H9 (cell line): ENCODE measurements around the gene ELANE. TPM values are rescaled to one million over a fixed set of nuclear protein-coding genes. Genes with fewer than 3 reads are reported as not detected.

Experiments
- DNase-seq: peaks from one replicate; pipeline ENCODE4 v3.0.0-alpha.2; 2017
- H2AFZ ChIP-seq: one replicate; pipeline ENCODE4 v1.6.1; 2013; ENCODE audit warnings: mild to moderate bottlenecking, low read length, control low read depth, moderate library complexity
- H2AK5ac ChIP-seq: 2 replicates; pipeline ENCODE4 v1.6.1; 2013; ENCODE audit warnings: low read length, control low read depth, mixed read lengths; ENCODE audit not compliant: insufficient read length
- H2BK120ac ChIP-seq: one replicate; pipeline ENCODE4 v1.6.1; 2013; ENCODE audit warnings: low read depth, mild to moderate bottlenecking, low read length, control low read depth, inconsistent platforms; ENCODE audit not compliant: poor library complexity, severe bottlenecking
- H2BK12ac ChIP-seq: 2 replicates; pipeline ENCODE4 v1.6.1; 2013; ENCODE audit warnings: low read length, control low read depth, mixed read lengths, low read depth; ENCODE audit not compliant: insufficient read length
- H2BK15ac ChIP-seq: 2 replicates; pipeline ENCODE4 v1.6.1; 2013; ENCODE audit warnings: low read depth, low read length, control low read depth
- H2BK20ac ChIP-seq: one replicate; pipeline ENCODE4 v1.6.1; 2013; ENCODE audit warnings: low read depth, mild to moderate bottlenecking, low read length, control low read depth, inconsistent platforms; ENCODE audit not compliant: poor library complexity, severe bottlenecking
- H2BK5ac ChIP-seq: 2 replicates; pipeline ENCODE4 v1.6.1; 2013; ENCODE audit warnings: low read length, control low read depth, mixed read lengths; ENCODE audit not compliant: insufficient read length
- H3K14ac ChIP-seq: 2 replicates; pipeline ENCODE4 v1.6.1; 2013; ENCODE audit warnings: low read length, control low read depth; ENCODE audit not compliant: insufficient read depth
- H3K18ac ChIP-seq: 2 replicates; pipeline ENCODE4 v1.6.1; 2013; ENCODE audit warnings: low read depth, mild to moderate bottlenecking, mixed read lengths, low read length, control low read depth; ENCODE audit not compliant: insufficient read length
- H3K23ac ChIP-seq: 2 replicates; pipeline ENCODE4 v1.6.1; 2013; ENCODE audit warnings: low read length, control low read depth, mixed read lengths, low read depth; ENCODE audit not compliant: insufficient read length
- H3K23me2 ChIP-seq: 2 replicates; pipeline ENCODE4 v1.6.1; 2013; ENCODE audit warnings: low read depth, mild to moderate bottlenecking, mixed read lengths, low read length, control low read depth; ENCODE audit not compliant: insufficient read length, poor library complexity, severe bottlenecking
- H3K27ac ChIP-seq: 2 replicates; pipeline ENCODE4 v1.5.1; 2013; ENCODE audit warnings: low read length, control low read depth, mixed read lengths, low read depth; ENCODE audit not compliant: insufficient read length
- H3K27me3 ChIP-seq: 2 replicates; pipeline ENCODE4 v1.6.1; 2013; ENCODE audit warnings: low read length, control low read depth, inconsistent platforms; ENCODE audit not compliant: insufficient read depth
- H3K4ac ChIP-seq: 2 replicates; pipeline ENCODE4 v1.6.1; 2013; ENCODE audit warnings: low read depth, mild to moderate bottlenecking, control low read depth, inconsistent platforms, low read length, moderate library complexity
- H3K4me1 ChIP-seq: 2 replicates; pipeline ENCODE4 v1.6.1; 2013; ENCODE audit warnings: low read length, control low read depth, inconsistent platforms; ENCODE audit not compliant: insufficient read depth
- H3K4me2 ChIP-seq: 2 replicates; pipeline ENCODE4 v1.6.1; 2013; ENCODE audit warnings: low read length, control low read depth, mixed read lengths; ENCODE audit not compliant: insufficient read length, insufficient read depth
- H3K56ac ChIP-seq: 2 replicates; pipeline ENCODE4 v1.6.1; 2013; ENCODE audit warnings: low read depth, mild to moderate bottlenecking, mixed read lengths, low read length, control low read depth; ENCODE audit not compliant: insufficient read length
- H3K79me1 ChIP-seq: 2 replicates; pipeline ENCODE4 v1.6.1; 2013; ENCODE audit warnings: low read depth, mild to moderate bottlenecking, moderate library complexity, low read length, control low read depth, inconsistent platforms; ENCODE audit not compliant: insufficient read depth, poor library complexity, severe bottlenecking
- H3K79me2 ChIP-seq: 2 replicates; pipeline ENCODE4 v1.6.1; 2013; ENCODE audit warnings: low read length, control low read depth, inconsistent platforms; ENCODE audit not compliant: insufficient read depth
- H3K9ac ChIP-seq: 2 replicates; pipeline ENCODE4 v1.6.1; 2013; ENCODE audit warnings: low read length, control low read depth, mixed read lengths; ENCODE audit not compliant: insufficient read length; ENCODE audit errors: extremely low read depth
- H3K9me3 ChIP-seq: one replicate; pipeline ENCODE4 v1.6.1; 2013; ENCODE audit warnings: low read depth, low read length, inconsistent platforms; ENCODE audit not compliant: control insufficient read depth
- H3T11ph ChIP-seq: one replicate; pipeline ENCODE4 v1.6.1; 2013; ENCODE audit warnings: mild to moderate bottlenecking, low read length, control low read depth, inconsistent platforms
- H4K20me1 ChIP-seq: one replicate; pipeline ENCODE4 v1.6.1; 2013; ENCODE audit not compliant: control insufficient read depth, insufficient read length, insufficient read depth
- H4K5ac ChIP-seq: 2 replicates; pipeline ENCODE4 v1.6.1; 2013; ENCODE audit warnings: low read depth, mild to moderate bottlenecking, mixed read lengths, low read length, control low read depth; ENCODE audit not compliant: insufficient read length
- H4K8ac ChIP-seq: replicated peaks from 2 replicates; pipeline ENCODE4 v1.6.1; 2013; ENCODE audit warnings: low read length, control low read depth, mixed read lengths, low read depth; ENCODE audit not compliant: insufficient read length
- H4K91ac ChIP-seq: 2 replicates; pipeline ENCODE4 v1.6.1; 2013; ENCODE audit warnings: low read depth, mild to moderate bottlenecking, moderate library complexity, mixed read lengths, low read length, control low read depth; ENCODE audit not compliant: insufficient read length
- H3K27ac Mint-ChIP-seq, 3 experiments: 2 replicates in 2 of 3; 3 replicates in 1 of 3; pipeline ENCODE4 v1.8.0; 2020 to 2021; ENCODE audit warnings: mixed read lengths in 3 of 3, mild to moderate bottlenecking in 1 of 3, moderate library complexity in 1 of 3
- H3K27me3 Mint-ChIP-seq: 2 replicates; pipeline ENCODE4 v1.8.0; 2021; ENCODE audit warnings: low read depth, mild to moderate bottlenecking, moderate library complexity, mixed read lengths
- H3K36me3 Mint-ChIP-seq, 3 experiments: 2 replicates in 2 of 3; 3 replicates in 1 of 3; pipeline ENCODE4 v1.8.0; 2020 to 2021; ENCODE audit warnings: low read depth in 3 of 3, mixed read lengths in 3 of 3; ENCODE audit not compliant: insufficient read depth in 1 of 3
- H3K4me1 Mint-ChIP-seq, 2 experiments: 2 replicates each; pipeline ENCODE4 v1.8.0; 2020; ENCODE audit warnings: mixed read lengths in 2 of 2
- H3K4me3 Mint-ChIP-seq, 2 experiments: 2 replicates in 1 of 2; 3 replicates in 1 of 2; pipeline ENCODE4 v1.8.0; 2020 to 2021; ENCODE audit warnings: mild to moderate bottlenecking in 2 of 2, mixed read lengths in 2 of 2, moderate library complexity in 1 of 2
- H3K9me3 Mint-ChIP-seq, 2 experiments: 2 replicates in 1 of 2; 3 replicates in 1 of 2; pipeline ENCODE4 v1.8.0; 2020; ENCODE audit warnings: mild to moderate bottlenecking in 2 of 2, mixed read lengths in 2 of 2, moderate library complexity in 1 of 2
- WGBS: extraction: QIAGEN DNeasy Blood & Tissue Kit; methylation state at CpG from one replicate; pipeline ENCODE4 v1.1.7; 2013; ENCODE audit warnings: missing lambda C conversion rate, low lambda C conversion rate, mixed read lengths; ENCODE audit not compliant: insufficient read length; ENCODE audit errors: extremely low coverage; 5-methylcytosine and 5-hydroxymethylcytosine counted together
- total RNA-seq: library from RNA; stranded (reverse); gene quantifications from 2 replicates; pipeline ENCODE4 v1.2.1, GENCODE V29; 2021
- TF ChIP-seq, protein P1 (sequence below): fragments of 200-600 bp; sonication (generic); conservative IDR thresholded peaks from 3 replicates; pipeline ENCODE4 v1.8.0; 2021; ENCODE audit warnings: antibody characterized with exemption, mild to moderate bottlenecking

Gene ELANE
- total RNA-seq, 1 experiment from 2014 or later = not detected

DNA sequence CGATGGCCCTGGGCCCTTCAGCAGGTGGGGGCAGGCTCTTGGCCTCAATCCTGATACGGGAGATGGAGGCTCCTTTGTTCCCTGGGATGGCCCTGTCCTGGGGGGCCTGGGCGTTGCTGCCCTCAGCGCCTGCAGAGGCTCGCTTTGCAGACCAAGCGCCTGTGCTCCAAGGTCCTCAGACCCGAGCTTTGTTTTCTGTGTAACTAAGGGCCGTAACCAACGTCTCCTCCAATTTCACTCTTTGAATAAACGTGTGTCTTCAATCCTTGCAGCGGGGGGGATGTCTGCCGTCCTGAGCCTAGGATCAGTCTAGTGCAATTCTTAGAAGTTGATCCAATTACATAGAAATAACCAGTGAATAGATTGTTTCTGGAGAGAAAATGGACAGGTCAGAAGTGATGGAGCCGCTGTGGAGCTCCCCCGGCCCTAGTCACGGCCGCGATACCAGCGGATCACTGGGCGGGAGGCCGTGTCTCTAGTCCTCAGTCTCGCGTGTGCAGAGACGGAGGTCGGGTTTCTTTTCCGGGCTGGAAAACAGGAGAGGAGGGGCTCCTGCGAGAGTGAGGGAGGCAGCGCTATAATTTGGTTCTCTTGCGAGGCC lies 49.5 kb upstream of the ELANE start:
- no CpG with 5 or more reads among the region's 28 CpGs for WGBS
- peaks cover 56 to 79% (median 75%) of the 10 kb centered on the region in 3 experiments for H3K36me3 Mint-ChIP-seq

More for the DNA sequence above, 49.5 kb upstream of the ELANE start:
- no peak overlapping the region for H2BK20ac ChIP-seq
- no peak overlapping the region for H3K4me2 ChIP-seq
- H3K4ac ChIP-seq = no peak overlapping the region
- Mint-ChIP-seq H3K9me3 (no peaks in the 10 kb centered on the region; a peak in 1 of 5 replicates), H3K4me3 (peak overlapping the region; percentile 12 to 71), H3K27ac (peak overlapping the region; percentile 67 to 91 (median 80)), H3K4me1 (peaks cover 23 to 36% of the 10 kb centered on the region in 2 experiments), H3K27me3 (no peaks in the 10 kb centered on the region)
- no peak overlapping the region for H2BK15ac ChIP-seq
- H3K27me3 ChIP-seq = no peaks in the 10 kb centered on the region
- H2AFZ ChIP-seq = no peak overlapping the region
- no peak overlapping the region for H2AK5ac ChIP-seq
- H3K14ac ChIP-seq = no peak overlapping the region; the same call in 1 of the 2 replicates
- DNase-seq = peak; percentile 27
- peaks cover 13% of the 10 kb centered on the region for H3K79me1 ChIP-seq
- H3K23me2 ChIP-seq = peaks cover 9% of the 10 kb centered on the region
- TF ChIP-seq, protein P1, sequence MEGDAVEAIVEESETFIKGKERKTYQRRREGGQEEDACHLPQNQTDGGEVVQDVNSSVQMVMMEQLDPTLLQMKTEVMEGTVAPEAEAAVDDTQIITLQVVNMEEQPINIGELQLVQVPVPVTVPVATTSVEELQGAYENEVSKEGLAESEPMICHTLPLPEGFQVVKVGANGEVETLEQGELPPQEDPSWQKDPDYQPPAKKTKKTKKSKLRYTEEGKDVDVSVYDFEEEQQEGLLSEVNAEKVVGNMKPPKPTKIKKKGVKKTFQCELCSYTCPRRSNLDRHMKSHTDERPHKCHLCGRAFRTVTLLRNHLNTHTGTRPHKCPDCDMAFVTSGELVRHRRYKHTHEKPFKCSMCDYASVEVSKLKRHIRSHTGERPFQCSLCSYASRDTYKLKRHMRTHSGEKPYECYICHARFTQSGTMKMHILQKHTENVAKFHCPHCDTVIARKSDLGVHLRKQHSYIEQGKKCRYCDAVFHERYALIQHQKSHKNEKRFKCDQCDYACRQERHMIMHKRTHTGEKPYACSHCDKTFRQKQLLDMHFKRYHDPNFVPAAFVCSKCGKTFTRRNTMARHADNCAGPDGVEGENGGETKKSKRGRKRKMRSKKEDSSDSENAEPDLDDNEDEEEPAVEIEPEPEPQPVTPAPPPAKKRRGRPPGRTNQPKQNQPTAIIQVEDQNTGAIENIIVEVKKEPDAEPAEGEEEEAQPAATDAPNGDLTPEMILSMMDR = no peak
- H3K4me1 ChIP-seq = no peaks in the 10 kb centered on the region; the same call in 1 of the 2 replicates
- H3K27ac ChIP-seq = no peak overlapping the region
- H3K23ac ChIP-seq = no peak overlapping the region
- H3K9me3 ChIP-seq = no peaks in the 10 kb centered on the region
- no peak overlapping the region for H2BK12ac ChIP-seq
- H3K56ac ChIP-seq = no peak overlapping the region
- H4K8ac ChIP-seq = no peak overlapping the region
- H3K18ac ChIP-seq = no peak overlapping the region
- no peak overlapping the region for H4K5ac ChIP-seq
- H4K91ac ChIP-seq = no peak overlapping the region
- H3K79me2 ChIP-seq = peaks cover 63% of the 10 kb centered on the region
- H2BK120ac ChIP-seq = no peak overlapping the region
- no peak overlapping the region for H3T11ph ChIP-seq
- peaks cover 4% of the 10 kb centered on the region for H4K20me1 ChIP-seq
- no peak overlapping the region for H2BK5ac ChIP-seq
- H3K9ac ChIP-seq = no peak overlapping the region
